ENCODE results near the gene PLGRKT. TPM values are rescaled to one million over a fixed set of nuclear protein-coding genes. Genes with fewer than 3 reads are reported as not detected.

PLGRKT gene
- total and polyA plus RNA-seq, 4 donors: 4.1 to 11.3 (median 7.2) TPM

GRCh38 chr9:5428172-5428571, 9.6 kb downstream of the PLGRKT start:
- Histone ChIP-seq H3K27ac (ENCODE audit: low read depth in 1 of 2, low read length in 2 of 2) (no peak overlapping the region), H3K4me3 (ENCODE audit: low read depth in 1 of 3, low read length in 3 of 3) (no peak overlapping the region), H3K4me1 (ENCODE audit: control insufficient read depth in 4 of 4, insufficient read depth in 4 of 4, low read length in 3 of 4) (no peaks in the 10 kb centered on the region), H3K27me3 (ENCODE audit: control insufficient read depth in 4 of 4, insufficient read depth in 4 of 4, low read length in 3 of 4) (no peaks in the 10 kb centered on the region), H3K9ac (ENCODE audit: low read depth in 1 of 2, low read length in 2 of 2) (no peak overlapping the region), H3K9me3 (ENCODE audit: control insufficient read depth in 4 of 4, low read length in 3 of 4) (no peaks in the 10 kb centered on the region), H3K36me3 (ENCODE audit: control insufficient read depth in 4 of 4, insufficient read depth in 3 of 4, low read depth in 1 of 4, low read length in 3 of 4) (peaks cover 0 to 3% (median 1%) of the 10 kb centered on the region in 4 donors)
- no peak for DNase-seq (ENCODE audit: low spot score)
- WGBS: 74% methylated on average over 3 of the region's 3 CpGs
- TF ChIP-seq HNF4A (conservative IDR thresholded peaks at IDR 0.05): no peak
- TF ChIP-seq, protein P1, sequence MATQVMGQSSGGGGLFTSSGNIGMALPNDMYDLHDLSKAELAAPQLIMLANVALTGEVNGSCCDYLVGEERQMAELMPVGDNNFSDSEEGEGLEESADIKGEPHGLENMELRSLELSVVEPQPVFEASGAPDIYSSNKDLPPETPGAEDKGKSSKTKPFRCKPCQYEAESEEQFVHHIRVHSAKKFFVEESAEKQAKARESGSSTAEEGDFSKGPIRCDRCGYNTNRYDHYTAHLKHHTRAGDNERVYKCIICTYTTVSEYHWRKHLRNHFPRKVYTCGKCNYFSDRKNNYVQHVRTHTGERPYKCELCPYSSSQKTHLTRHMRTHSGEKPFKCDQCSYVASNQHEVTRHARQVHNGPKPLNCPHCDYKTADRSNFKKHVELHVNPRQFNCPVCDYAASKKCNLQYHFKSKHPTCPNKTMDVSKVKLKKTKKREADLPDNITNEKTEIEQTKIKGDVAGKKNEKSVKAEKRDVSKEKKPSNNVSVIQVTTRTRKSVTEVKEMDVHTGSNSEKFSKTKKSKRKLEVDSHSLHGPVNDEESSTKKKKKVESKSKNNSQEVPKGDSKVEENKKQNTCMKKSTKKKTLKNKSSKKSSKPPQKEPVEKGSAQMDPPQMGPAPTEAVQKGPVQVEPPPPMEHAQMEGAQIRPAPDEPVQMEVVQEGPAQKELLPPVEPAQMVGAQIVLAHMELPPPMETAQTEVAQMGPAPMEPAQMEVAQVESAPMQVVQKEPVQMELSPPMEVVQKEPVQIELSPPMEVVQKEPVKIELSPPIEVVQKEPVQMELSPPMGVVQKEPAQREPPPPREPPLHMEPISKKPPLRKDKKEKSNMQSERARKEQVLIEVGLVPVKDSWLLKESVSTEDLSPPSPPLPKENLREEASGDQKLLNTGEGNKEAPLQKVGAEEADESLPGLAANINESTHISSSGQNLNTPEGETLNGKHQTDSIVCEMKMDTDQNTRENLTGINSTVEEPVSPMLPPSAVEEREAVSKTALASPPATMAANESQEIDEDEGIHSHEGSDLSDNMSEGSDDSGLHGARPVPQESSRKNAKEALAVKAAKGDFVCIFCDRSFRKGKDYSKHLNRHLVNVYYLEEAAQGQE (IDR thresholded peaks at IDR 0.05): no peak
- TF ChIP-seq GABPA (IDR thresholded peaks at IDR 0.05 in 1 of 2, conservative IDR thresholded peaks at IDR 0.05 in 1 of 2): no peak
- TF ChIP-seq ATF3 (IDR thresholded peaks at IDR 0.05): no peak
- TF ChIP-seq EGR1 (IDR thresholded peaks at IDR 0.05; ENCODE audit: low read depth in 2 of 2): no peak
- TF ChIP-seq FOXA1 (IDR thresholded peaks at IDR 0.05): no peak
- TF ChIP-seq NR2F2 (IDR thresholded peaks at IDR 0.05): no peak
- no peak for TF ChIP-seq RAD21 (IDR thresholded peaks at IDR 0.05)
- TF ChIP-seq CTCF (IDR thresholded peaks at IDR 0.05; ENCODE audit: low read depth, low read length, missing input control): no peak
- no peak for TF ChIP-seq HNF4G (IDR thresholded peaks at IDR 0.05)
- TF ChIP-seq YY1 (IDR thresholded peaks at IDR 0.05): no peak
- no peak for TF ChIP-seq RXRA (IDR thresholded peaks at IDR 0.05)
- no peak for TF ChIP-seq ZBTB33 (IDR thresholded peaks at IDR 0.05)
- TF ChIP-seq FOXA2 (IDR thresholded peaks at IDR 0.05): no peak
- TF ChIP-seq MAX (IDR thresholded peaks at IDR 0.05): no peak

DNA sequence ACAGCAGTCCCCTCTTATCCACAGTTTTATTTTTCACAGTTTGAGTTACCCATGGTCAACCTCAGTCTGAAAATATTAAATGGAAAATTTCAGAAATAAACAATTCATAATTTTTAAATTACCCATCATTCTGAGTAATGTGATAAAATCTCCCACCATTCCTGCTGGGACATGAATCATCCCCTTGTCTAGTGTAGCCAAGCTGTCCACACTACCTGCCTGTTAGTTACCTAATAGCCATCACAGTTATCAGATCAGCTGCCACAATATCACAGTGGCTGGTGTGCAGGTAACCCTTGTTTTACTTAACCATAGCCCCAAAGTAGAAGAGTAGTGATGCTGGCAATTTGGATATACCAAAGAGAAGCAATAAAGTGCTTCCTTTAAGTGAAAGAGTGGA, 10.7 kb downstream of the PLGRKT start:
- Histone ChIP-seq H3K4me1 (ENCODE audit: control insufficient read depth in 4 of 4, insufficient read depth in 4 of 4, low read length in 3 of 4) (no peaks in the 10 kb centered on the region), H3K9ac (ENCODE audit: low read depth in 1 of 2, low read length in 2 of 2) (no peak overlapping the region), H3K36me3 (ENCODE audit: control insufficient read depth in 4 of 4, insufficient read depth in 3 of 4, low read depth in 1 of 4, low read length in 3 of 4) (peaks cover 0 to 2% (median under 1%) of the 10 kb centered on the region in 4 donors), H3K9me3 (ENCODE audit: control insufficient read depth in 4 of 4, low read length in 3 of 4) (no peaks in the 10 kb centered on the region), H3K27me3 (ENCODE audit: control insufficient read depth in 4 of 4, insufficient read depth in 4 of 4, low read length in 3 of 4) (no peaks in the 10 kb centered on the region), H3K27ac (ENCODE audit: low read depth in 1 of 2, low read length in 2 of 2) (no peak overlapping the region), H3K4me3 (ENCODE audit: low read depth in 1 of 3, low read length in 3 of 3) (no peak overlapping the region)
- TF ChIP-seq HNF4G (IDR thresholded peaks at IDR 0.05) (no peak), FOXA2 (IDR thresholded peaks at IDR 0.05) (no peak), JUND (IDR thresholded peaks at IDR 0.05) (no peak), ZBTB33 (IDR thresholded peaks at IDR 0.05) (no peak), MAX (IDR thresholded peaks at IDR 0.05) (no peak), FOXA1 (IDR thresholded peaks at IDR 0.05) (no peak), SP1 (IDR thresholded peaks at IDR 0.05) (no peak), RAD21 (IDR thresholded peaks at IDR 0.05) (no peak), EGR1 (IDR thresholded peaks at IDR 0.05; ENCODE audit: low read depth in 2 of 2) (no peak), RXRA (IDR thresholded peaks at IDR 0.05) (no peak), CTCF (IDR thresholded peaks at IDR 0.05; ENCODE audit: low read depth, low read length, missing input control) (no peak), ATF3 (IDR thresholded peaks at IDR 0.05) (no peak), HNF4A (conservative IDR thresholded peaks at IDR 0.05) (no peak), NR2F2 (IDR thresholded peaks at IDR 0.05) (no peak)
- DNase-seq (ENCODE audit: low spot score): no peak
